Suppressor macrophage treated with lipopolysaccharide for 4 hours (primary cell): ENCODE measurements around the gene KLF6.
A peak's percentile ranks its signal among the peaks of the same experiment; 100 is the strongest.

Source experiments
- DNase-seq: peaks from one replicate; pipeline ENCODE4 v3.0.0-alpha.2; 2020

KLF6 gene

GRCh38 chr10:3808689-3809199 is 23.7 kb upstream of the KLF6 start:
- no peak for DNase-seq

- no peak for DNase-seq
These were observed 23.0 kb upstream of the KLF6 start for GRCh38 chr10:3807928-3808496.

- DNase-seq, result peak; percentile 52
These were observed 22.4 kb upstream of the KLF6 start for GRCh38 chr10:3807211-3807927.

GRCh38 chr10:3806603-3807002 is 21.6 kb upstream of the KLF6 start:
- peak; percentile 50 for DNase-seq

- peak; percentile 84 for DNase-seq
These were observed 20.9 kb upstream of the KLF6 start for GRCh38 chr10:3805791-3806461.

GRCh38 chr10:3805201-3805790 is 20.3 kb upstream of the KLF6 start:
- peak; percentile 96 for DNase-seq

- DNase-seq, result peak; percentile 94
These were observed 19.1 kb upstream of the KLF6 start for GRCh38 chr10:3803927-3804741.

GRCh38 chr10:3803295-3803926 is 18.4 kb upstream of the KLF6 start:
- peak; percentile 76 for DNase-seq

GRCh38 chr10:3802526-3803265 is 17.7 kb upstream of the KLF6 start:
- DNase-seq, result no peak

- no peak for DNase-seq
These were observed 16.7 kb upstream of the KLF6 start for GRCh38 chr10:3801558-3802192.

GRCh38 chr10:3800586-3800985 is 15.6 kb upstream of the KLF6 start:
- no peak for DNase-seq

GRCh38 chr10:3797750-3798149 is 12.7 kb upstream of the KLF6 start:
- no peak for DNase-seq

GRCh38 chr10:3793553-3793952 is 8.5 kb upstream of the KLF6 start:
- DNase-seq, result no peak

- no peak for DNase-seq
These were observed 7.8 kb upstream of the KLF6 start for GRCh38 chr10:3792710-3793219.

GRCh38 chr10:3791974-3792633 is 7.1 kb upstream of the KLF6 start:
- no peak for DNase-seq

GRCh38 chr10:3790858-3791257 is 5.8 kb upstream of the KLF6 start:
- DNase-seq, result no peak

GRCh38 chr10:3790272-3790671 is 5.3 kb upstream of the KLF6 start:
- DNase-seq, result no peak

GRCh38 chr10:3789621-3790020 is 4.6 kb upstream of the KLF6 start:
- no peak for DNase-seq

GRCh38 chr10:3787816-3788215 is 2.8 kb upstream of the KLF6 start:
- DNase-seq, result no peak

- DNase-seq, result no peak
These were observed 2.0 kb upstream of the KLF6 start for GRCh38 chr10:3787016-3787400.
